Epithelial cell of proximal tubule (primary cell): ENCODE results near the gene SLC22A7. TPM values are rescaled to one million over a fixed set of nuclear protein-coding genes. Genes with fewer than 3 reads are reported as not detected.

Experiments
- DNase-seq: peaks from one replicate; pipeline ENCODE4 v3.0.0-alpha.2; 2011; ENCODE audit warnings: low read depth
- H3K4me3 ChIP-seq: 2 replicates; pipeline ENCODE4 v1.5.1; 2011; ENCODE audit warnings: low read depth, mild to moderate bottlenecking, low read length
- CTCF ChIP-seq: conservative IDR thresholded peaks from 2 replicates; pipeline ENCODE4 v1.5.1; 2012; ENCODE audit warnings: low read depth, mild to moderate bottlenecking, low read length
- total RNA-seq: library from RNA; depleted of rRNA; stranded (reverse); fragments of >200 nt; gene quantifications from 2 replicates; pipeline ENCODE4 v1.2.3, GENCODE V29; 2015

SLC22A7 gene
- total RNA-seq, 1 donor from 2014 or later = not detected

GRCh38 chr6:43328528-43328927 lies 30.5 kb downstream of the SLC22A7 start:
- peak; percentile 22 for DNase-seq
- TF ChIP-seq CTCF = no peak
- H3K4me3 ChIP-seq = no peak overlapping the region

GRCh38 chr6:43331470-43331869 lies 33.4 kb downstream of the SLC22A7 start:
- H3K4me3 ChIP-seq = no peak overlapping the region
- no peak for TF ChIP-seq CTCF
- no peak for DNase-seq

- DNase-seq = no peak
- H3K4me3 ChIP-seq = no peak overlapping the region
- no peak for TF ChIP-seq CTCF
Measured at GRCh38 chr6:43331891-43332290, 33.8 kb downstream of the SLC22A7 start.

- H3K4me3 ChIP-seq = no peak overlapping the region
Measured at GRCh38 chr6:43334466-43335095, 36.5 kb downstream of the SLC22A7 start.

GRCh38 chr6:43335469-43335868 lies 37.4 kb downstream of the SLC22A7 start:
- H3K4me3 ChIP-seq = no peak overlapping the region
- DNase-seq = no peak
- no peak for TF ChIP-seq CTCF

More at GRCh38 chr6:43334466-43335095, 36.5 kb downstream of the SLC22A7 start:
- peak; percentile 76 for TF ChIP-seq CTCF
- peak; percentile 22 for DNase-seq

GRCh38 chr6:43336382-43336781 lies 38.3 kb downstream of the SLC22A7 start:
- TF ChIP-seq CTCF = no peak
- DNase-seq = no peak
- H3K4me3 ChIP-seq = no peak overlapping the region

- DNase-seq = no peak
- no peak for TF ChIP-seq CTCF
- no peak overlapping the region for H3K4me3 ChIP-seq
Measured at GRCh38 chr6:43338243-43338642, 40.2 kb downstream of the SLC22A7 start.
